GM21515 (cell line): ENCODE measurements around the gene CEP72.
A peak's percentile ranks its signal among the peaks of the same experiment; 100 is the strongest.
"Not testable (repeated sequence)": the region's sequence is repeated elsewhere in the genome, so short reads cannot be mapped to it uniquely, and the experiment has no call there.

Experiments
- ATAC-seq: cut with Tn5 transposase; IDR thresholded peaks from one replicate; pipeline ENCODE4 v1.9.1; 2021; ENCODE audit not compliant: unreplicated experiment

CEP72 gene

DNA sequence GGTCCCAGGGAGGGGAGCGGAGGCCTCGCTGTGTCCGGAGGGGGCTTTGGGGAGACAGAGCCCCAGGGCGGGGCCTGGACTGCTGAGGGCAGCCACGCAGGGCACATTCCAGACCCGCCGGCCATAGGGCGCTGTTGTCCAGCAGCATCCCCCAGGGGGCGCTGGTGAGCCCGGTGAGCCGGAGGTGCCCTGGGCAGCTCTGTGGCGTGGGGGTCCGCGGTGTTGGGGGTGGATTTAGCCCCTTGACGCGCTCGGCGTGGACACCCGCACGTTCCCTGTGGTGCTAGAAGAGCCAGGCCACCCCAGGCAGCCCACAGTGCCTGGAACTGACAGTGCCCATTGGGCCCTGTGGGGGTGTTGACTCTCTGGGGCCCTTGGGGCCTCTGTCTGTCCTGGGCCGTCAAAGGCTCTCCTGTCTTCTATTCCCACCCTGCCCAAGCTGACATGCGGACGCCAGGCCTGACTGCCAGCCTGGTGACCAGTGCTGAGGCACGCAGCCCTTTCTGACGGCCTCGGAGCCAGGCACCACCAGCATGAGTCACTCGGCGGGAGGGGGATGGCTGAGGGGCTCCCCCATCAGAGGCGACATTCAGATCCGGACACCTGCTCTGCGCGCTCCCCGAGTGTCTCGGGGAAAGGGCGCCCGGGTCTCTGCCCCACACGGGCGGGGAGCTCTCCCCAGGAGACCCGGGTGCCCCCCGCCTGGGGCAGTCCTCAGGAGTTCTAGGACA is 57.1 kb downstream of the CEP72 start:
- no peak for ATAC-seq

DNA sequence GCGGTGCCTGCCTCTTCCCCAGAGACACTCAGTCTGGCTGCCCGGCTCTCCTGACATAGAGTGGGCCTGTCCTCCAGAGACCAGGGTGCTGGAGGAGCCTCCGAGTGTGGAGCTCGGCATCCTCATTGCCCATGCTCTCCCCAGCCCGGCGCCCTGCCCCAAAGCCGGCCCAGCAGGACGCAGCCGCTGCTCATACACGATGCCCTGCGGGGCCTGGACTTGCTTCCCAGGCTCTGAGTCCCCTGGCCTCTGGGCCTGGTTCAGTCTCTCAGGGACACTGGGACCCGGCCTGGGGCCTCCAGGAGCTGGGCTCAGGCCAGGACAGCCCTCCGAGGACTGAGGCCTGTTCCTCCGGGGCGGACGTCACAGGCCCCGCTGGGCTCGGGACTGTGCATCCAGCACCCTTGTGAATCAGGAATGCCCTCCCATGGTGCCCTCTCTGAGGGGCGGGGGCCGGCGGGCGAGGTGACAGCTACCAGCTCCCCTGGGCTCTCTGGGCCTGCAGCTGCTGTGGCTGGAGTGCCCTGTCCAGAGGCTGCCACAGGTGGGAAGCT is 57.8 kb downstream of the CEP72 start:
- ATAC-seq = no peak

DNA sequence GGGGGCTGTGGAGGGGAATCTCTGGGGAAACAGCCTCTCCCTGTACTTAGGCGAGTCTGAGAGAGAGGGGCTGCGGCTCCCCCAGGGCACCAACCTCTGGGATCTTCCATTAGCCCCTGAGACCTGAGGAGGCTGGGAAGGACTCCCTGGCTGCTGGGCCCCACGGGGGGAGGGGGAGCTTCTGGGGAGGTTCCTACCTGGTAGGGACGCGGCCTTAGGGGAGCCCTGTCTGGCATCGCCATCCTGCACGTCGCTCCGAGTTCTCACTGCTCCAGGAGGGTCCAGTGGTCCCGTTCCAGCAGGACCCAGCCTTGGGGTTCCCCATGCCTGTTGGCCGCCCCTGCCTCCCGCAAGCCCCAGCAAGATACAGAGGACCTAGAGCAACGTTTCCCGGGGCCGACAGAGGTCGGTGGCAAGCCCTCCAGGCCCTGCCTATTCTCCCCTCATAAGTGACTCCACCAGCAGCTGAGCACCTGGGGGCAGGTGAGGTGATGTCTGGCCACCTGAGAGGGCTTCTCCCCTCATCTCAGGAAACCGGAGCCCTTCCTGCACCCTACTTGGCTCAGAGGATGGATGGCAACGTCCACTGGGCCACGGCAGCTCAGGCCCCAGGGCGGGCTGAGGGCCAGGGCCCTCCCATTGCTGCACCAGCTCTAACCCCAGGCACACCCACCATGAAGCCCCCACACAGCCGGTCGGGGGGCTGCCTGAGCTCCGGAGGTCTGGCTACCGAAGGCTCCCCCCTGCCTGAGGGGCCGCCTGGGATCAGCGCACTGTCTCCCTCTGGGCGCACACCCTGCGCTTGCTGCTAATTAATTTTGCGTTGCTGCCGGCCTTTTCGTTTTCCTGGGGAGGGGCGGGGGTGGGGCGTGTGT is 58.5 kb downstream of the CEP72 start:
- ATAC-seq = no peak

DNA sequence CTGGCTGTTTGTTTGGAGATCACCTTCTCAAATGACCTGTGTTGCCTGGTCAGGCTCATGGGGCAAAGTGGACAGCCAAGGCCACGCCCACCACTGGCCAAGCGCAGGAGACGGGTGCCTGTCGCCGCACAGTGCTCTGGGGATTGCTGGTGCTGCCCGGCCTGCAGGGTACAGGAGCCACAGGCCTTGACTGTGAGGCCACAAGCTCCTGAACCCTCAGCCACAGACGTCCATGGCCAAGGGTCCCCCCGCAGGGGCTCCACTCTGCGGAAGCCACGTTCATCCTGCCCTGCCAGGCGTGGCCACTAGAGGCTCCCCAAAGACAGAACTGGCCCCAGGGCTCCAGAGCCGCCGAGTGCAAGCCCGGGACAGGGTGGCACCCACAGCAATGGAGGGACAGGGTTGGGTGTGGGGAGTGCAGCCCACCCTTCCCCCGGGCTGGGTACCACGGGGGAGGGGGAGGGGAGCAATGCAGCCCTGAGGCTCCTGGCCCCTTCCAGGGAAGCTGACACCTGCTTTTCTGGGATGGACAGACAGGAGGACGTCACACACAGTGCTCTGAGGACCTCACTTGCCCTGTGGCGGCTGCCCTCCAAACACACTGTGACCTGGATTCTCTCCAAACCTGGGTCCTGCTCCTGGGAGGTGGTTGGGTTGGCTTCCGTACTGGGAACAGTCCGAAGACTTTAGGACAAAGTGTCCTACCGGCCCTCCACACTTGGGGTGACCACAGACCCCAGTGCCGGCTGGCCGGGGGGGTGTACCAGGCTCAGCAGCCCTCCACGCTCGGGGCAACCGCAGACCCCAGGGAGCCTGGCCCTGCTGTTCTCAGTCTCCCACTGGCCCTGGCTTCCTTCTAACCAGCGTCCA is 59.6 kb downstream of the CEP72 start:
- ATAC-seq = peak; percentile 59

DNA sequence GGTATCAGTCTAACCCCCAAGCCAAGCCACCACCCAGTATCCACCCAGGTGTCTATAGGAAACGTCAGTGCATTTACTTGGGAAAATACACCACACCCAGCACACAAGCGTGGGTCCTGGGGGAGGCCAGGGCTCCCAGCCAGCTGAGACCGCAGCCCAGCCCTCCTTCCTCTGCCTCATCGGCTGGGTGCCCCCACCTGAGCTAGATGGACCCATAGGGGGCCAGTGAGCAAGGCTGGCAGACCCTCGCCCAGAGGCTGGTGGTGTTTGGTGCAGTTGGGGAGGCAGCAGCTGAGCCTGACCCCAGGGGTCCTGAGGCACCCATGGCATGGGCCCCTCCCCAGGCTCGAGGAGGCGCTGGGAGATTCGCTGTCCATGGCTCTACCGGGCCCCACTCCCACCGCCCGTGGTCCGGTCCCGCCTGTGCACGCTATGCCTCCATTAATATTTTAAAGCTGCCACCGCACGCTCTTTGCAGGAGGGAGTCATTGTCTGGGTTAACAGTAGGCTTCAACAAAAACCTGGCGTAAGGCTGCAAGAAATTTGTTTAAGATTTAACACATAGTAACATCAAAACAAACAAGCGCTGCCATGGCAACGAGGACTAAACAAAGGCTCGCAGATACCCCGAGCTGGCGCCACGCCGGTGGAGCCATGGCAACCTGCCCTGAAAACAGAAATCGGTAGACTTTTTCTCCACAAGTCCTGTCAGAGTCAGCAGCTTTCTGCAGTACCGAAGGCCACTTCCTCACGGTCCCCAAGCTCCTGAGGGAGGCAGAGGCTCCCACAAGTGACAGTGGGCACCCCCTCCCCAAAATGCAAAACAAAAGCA is 60.4 kb downstream of the CEP72 start:
- ATAC-seq = no peak

DNA sequence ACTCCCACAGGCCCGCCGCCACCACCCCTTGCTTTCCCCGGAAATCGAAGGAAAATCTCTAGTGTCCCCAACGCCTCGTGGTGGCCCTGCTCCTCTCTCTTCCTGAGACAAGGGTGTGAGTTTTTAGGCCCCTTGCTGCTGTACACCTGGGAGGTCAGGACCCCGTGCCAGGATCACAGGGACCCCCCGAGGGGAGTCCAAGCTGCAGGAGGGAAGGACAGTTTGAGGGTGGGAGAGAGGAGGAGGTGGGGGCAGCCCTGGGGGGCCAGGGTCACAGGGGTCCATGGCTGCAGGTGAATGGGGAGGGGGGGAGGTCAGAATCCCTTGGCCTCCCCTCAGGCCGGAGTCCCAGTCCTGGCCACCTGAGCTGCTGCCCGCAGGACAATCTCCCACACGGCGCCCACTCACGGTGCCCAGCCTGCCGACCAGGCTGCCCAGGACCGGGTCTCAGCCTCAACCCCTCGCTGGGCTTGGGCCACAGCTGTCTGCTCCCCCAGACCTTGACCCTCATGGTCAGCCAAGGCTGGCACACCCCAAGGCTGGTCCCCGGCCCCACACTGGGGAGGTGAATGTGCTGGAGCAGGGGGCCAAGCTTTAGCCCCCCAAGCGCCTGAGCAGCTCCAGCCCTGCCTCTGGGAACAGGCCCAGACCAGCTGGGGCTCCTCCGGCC is 61.2 kb downstream of the CEP72 start:
- ATAC-seq = no peak

DNA sequence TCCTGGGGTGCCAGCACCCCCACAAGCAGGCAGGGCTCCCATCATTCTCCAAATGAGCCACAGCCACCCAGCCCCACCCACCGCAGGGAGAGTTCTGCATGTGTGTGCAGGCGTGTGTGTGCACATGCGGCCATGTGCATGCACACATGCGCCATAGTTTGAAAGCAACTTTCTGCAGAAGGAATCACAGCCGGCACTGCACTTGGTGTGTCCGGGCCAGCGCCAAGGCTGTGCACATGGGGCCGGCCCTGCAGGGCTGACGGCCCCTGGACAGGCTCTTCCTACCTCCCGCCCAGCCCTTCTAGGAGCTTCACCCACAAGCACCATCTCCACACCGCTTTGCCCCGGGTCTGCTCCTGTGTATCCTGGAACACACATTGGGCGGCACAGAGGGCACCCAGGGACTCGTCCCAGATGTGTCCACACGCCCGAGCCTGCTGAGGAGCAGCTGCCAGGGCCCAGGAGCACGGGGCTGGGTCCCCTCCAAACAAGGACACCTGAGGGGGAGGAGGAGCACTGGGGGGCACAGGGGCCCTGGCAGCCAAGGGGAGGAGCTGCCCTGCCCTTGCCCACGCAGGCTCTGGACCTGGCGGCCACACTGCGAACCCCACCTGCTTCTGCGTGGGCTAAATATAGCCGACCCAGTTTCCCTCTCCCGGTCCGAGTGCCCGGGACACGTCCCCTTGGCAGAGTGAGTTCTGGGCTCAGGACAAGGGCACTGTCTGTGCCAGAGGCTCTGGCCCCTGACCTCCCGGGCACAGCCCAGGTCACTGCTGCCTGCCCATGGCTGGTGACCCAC is 61.9 kb downstream of the CEP72 start:
- ATAC-seq = no peak

DNA sequence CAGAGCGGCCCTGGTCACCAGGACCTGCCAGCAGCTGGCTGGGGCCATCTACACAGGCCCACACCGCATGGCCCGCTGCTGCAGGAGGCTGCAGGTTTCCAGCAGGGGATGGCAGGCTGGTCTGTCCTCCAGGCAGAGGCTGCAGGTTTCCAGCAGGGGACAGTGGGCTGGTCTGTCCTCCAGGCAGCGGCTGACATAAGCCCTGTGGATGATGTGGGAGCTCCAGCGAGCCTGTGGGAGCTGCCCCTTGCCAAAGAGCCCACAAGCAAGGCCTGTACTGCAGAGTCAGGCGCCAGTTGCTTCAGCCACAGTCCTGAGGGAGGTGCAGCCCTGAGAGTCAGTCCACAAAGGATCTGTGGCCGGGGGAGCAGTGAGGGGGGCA is 62.5 kb downstream of the CEP72 start:
- no peak for ATAC-seq

DNA sequence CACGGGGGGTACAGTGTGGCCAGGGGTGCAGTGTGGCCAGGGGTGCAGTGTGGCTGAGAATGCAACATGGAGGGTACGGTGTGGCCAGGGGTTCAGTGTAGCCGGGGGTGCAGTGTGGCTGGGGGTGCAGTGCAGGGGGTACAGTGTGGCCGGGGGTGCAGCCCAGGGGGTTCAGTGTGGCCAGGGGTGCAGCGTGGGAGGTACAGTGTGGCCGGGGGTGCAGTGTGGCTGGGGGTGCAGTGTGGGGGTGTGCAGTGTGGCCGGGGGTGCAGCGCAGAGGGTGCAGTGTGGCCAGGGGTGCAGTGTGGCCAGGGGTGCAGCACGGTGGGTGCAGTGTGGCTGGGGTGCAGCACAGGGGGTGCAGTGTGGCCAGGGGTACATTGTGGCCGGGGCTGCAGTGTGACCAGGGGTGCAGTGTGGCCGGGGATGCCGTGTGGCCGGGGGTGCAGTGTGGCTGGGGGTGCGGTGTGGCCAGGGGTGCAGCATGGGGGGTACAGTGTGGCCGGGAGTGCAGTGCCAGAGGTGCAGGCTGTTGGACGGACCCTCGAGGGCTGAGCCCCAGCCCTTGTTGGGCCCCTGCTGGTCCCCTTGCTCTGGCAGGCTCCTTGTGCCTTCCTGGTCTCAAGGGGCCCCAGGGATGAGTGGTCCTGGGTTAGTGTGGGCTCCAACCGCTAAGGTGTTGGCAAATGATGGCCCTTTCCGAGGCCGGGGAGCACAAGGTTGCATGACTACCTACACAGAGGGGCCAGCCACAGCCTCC is 63.2 kb downstream of the CEP72 start:
- ATAC-seq = no peak

DNA sequence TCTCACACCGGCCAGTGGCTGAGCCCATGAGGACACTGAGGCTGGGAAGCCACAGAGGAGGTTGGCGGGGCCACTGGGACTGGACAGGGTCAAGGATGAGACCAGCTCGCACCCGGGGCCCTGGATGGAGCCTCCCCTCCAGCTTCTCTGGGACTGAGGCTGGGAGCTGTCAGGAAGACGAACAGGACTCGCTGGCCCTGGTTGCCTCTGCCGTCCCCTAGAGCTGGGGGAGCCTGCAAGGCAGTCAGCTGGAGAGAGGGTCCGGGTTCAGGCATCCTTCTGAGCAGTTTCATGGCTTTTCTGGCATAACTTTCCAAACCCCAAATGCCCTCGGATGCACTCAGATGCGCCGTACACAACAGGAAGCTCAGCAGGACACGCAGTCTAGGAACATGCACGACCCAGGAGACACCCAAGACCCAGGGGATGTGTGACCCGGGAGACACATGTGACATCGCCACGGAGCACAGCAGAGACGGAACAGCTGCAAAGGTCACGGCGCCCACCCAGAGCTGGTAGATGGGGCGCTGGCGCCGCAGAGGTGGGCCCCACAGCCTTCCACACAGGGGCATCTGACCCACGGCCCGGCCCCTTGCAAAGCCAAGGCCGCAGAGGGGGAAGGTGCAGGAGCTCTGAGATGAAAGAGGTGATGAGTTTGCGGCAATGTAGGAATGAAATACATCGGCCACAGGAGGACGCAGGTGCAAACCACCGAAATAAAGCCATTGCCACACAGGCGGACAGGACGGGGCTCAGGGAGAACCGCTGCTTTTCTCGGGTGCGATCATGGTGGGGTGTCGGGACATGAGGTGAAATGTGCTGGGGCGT is 63.9 kb downstream of the CEP72 start:
- ATAC-seq = no peak

DNA sequence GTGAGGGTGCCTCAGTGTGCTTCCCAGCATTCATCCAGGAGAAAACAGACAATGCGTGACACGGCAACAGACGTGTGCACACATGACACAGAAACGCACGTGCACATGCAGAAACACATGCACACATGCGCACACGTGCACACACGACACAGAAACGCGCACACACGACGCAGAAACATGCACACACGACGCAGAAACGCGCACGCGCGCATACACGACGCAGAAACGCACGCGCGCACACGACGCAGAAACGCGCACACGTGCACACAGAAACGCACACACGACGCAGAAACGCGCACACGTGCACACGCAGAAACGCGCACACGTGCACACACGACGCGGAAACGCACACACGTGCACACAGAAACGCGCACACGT is 64.5 kb downstream of the CEP72 start:
- no peak for ATAC-seq

DNA sequence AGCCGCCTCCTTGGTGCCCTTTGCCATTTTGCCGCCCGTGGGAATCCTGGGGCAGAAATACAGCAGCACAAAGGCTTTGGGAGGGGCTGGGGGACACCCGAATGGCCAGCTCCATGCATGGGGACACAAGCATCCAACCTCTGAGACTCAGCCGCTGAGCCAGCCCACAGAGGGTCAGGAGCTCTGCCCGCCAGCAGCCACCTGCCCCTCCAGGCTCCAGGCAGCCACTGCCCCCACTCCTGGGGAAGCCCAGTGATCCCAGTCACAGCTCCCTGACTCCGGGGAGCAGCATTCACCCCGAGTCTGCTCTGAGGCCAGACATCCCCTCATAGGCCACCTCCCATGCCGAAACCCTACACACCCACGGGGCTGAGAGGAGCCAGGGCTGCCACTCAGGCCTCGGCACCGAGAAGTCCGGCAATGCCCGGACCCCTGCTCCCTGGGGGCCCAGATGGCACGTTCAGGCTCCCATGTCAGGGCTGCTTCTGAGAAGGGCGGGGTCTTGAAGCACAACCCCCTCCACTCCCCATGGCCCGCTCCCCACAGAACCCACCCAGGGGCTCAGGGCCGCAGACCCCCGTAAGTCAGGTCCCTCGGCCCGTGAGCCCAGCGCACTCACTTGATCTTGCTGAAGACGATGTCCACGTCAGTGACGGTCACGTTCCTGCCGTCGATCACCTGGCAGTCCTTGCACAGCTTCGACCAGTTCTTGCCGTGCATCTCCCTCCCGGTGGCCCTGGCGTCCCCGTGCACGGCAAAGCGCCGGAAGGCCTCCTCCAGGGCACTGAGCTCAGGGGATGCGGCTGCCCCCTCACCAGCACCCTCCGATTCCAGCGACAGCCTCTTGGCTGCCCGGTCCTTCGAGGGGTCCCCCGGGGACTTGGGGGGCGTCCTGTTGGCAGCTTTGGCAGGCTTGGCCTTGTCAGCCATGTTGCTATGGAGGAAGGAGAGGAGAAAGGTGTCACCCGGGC is 65.3 kb downstream of the CEP72 start:
- ATAC-seq = no peak

DNA sequence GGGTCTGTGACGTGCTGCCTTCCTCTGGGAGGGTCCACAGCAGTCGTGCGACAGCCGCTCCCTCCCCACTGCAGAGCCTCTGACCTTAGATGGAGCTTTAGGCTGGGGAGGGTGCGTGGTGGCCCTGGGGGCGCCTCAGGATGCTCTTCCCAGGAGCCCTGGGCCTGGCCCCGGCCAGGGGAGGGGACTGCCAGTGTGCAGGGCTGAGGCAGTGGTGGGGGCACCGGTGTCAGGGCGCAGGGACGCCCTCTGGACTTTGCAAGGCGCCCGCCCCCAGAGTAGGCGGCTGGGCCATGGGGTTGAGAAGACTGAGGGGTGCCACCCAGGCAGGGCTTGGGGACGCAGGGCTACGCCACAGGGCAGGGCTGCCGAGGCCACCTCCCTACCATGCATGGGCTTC is 66.4 kb downstream of the CEP72 start:
- not testable (repeated sequence) for ATAC-seq

DNA sequence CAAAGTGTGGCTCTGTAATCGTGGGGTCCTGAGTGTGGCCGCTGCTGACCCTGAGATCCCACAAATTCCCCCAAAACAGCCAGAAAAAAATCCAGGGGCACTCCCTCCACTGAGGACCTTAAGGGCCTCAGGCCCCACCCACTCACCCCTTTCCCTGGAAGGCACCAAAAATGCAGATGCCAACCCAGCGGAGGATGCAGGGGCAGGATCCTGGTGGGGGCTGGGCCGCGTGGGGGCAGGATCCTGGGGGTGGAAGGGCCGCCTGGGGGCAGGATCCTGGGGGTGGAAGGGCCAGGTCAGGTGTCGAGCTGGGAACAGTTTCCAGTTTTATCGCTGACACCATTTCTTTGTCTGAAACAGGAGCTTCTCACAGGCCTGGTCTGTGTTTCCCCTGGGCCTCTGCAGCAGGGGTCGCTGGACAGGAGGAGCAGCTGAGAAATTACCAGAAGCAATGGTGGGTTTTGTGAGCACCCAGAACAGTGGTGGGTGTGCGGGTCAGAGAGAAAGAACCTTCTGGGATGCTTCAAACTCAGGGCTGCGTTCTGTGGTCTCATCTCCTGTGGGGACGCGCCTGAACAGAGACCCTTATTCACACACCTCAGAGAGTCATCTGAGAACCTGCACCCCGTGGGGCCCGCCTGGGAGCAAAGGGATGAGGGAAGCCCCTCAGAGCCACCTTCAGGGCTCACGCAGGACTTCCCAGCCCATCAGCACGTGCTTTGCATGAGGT is 67.2 kb downstream of the CEP72 start:
- ATAC-seq = not testable (repeated sequence)

DNA sequence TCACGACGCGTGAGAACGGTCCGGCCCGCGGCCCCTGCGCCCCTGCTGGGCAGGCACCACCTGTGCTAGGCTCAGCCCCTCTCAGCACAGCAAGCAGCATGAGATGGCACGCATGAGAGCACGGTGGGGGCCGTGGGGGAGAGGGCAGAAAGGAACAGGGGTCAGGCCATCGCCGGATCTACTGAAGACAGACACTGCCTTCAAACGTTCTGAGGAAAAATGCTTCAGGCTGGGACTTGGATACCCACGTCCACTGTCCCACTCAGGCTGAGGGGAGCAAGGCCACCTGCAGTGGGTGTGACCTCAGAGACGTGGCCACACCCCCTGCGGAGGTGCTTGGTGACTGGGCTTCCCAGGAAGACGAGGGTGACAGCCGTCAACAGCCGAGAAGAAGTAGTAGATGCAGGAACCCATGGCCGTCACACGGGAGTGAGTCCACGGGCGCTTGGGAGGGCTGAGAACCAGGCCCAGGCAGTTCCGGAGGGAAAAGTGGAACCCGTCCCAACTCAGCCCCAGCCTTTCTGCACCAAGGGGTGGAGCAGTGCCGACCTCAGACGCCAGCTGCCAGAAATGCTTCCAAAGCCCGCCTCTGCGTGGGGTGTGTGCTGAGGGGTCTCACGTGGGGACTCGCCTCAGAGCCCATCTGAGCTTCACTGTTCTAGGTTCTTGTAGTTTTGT is 68.1 kb downstream of the CEP72 start:
- ATAC-seq = not testable (repeated sequence)
